K562 (cell line): Measurements from ENCODE around the gene LRCOL1. TPM values are rescaled to one million over a fixed set of nuclear protein-coding genes. Genes with fewer than 3 reads are reported as not detected.

ENCODE experiments used
- ATAC-seq: fragments of 200-7000 bp; cut with Tn5 transposase; 3 replicates; pipeline ENCODE4 v1.9.1; 2020; ENCODE audit warnings: moderate library complexity
- BruUV-seq: library from RNA; stranded (reverse); fragments of 400-500 nt; replicated peaks from 2 replicates; lab custom pipeline; 2021; lab: Mats Ljungman, UMichigan
- CTCF ChIA-PET: fragments of 300-600 bp; formaldehyde crosslinking; extraction: SDS; loops from one replicate; lab custom pipeline; 2021; ENCODE audit warnings: low intra/inter-chr PET ratio; lab: Yijun Ruan, JAX
- POLR2A ChIA-PET: fragments of 300-600, 350-650 bp; sonication (Branson Sonifier 250); formaldehyde crosslinking; extraction: SDS; loops from one replicate; lab custom pipeline; 2021; ENCODE audit warnings: antibody characterized with exemption, inconsistent platforms; lab: Yijun Ruan, JAX
- DNase-seq, 4 experiments: peaks; one replicate each; pipeline versions ENCODE4 v3.0.0 to v3.0.0-alpha.2; 2011 to 2018; ENCODE audit warnings: low spot score in 3 of 4, mixed read lengths in 3 of 4; ENCODE audit errors: extremely low read depth in 1 of 4
- FAIRE-seq: peaks from 2 replicates; lab custom pipeline; 2011; peaks lifted over from hg19 to GRCh38; lab: Jason Lieb, UNC
- H2AFZ ChIP-seq: 2 replicates; pipeline ENCODE4 v1.6.0; 2011; ENCODE audit warnings: low read depth, low read length, control low read depth, inconsistent platforms
- H3K27ac ChIP-seq: fragments of 200-600 bp; 3 replicates; pipeline ENCODE4 v1.8.0; 2011; ENCODE audit warnings: low read depth, mild to moderate bottlenecking, control low read depth, inconsistent platforms, low read length, moderate library complexity, mixed read lengths; ENCODE audit errors: extremely low read depth
- H3K27me3 ChIP-seq, 2 experiments: fragments of 300-600 bp in 1 of 2; 2 replicates in 1 of 2; 3 replicates in 1 of 2; pipeline versions ENCODE4 v1.6.0 to v1.8.0; 2011; ENCODE audit warnings: inconsistent platforms in 2 of 2, low read length in 2 of 2, mild to moderate bottlenecking in 1 of 2, mixed read lengths in 1 of 2, moderate library complexity in 1 of 2; ENCODE audit not compliant: control insufficient read depth in 2 of 2, insufficient read depth in 2 of 2
- H3K36me3 ChIP-seq: fragments of 300-600 bp; 3 replicates; pipeline ENCODE4 v1.8.0; 2011; ENCODE audit warnings: mild to moderate bottlenecking, low read length, inconsistent platforms; ENCODE audit not compliant: control insufficient read depth, insufficient read depth
- H3K4me1 ChIP-seq, 2 experiments: fragments of 200-600 bp in 1 of 2; replicated peaks in 1 of 2; 2 replicates in 1 of 2; 3 replicates in 1 of 2; pipeline versions ENCODE4 v1.5.1 to v1.8.0; 2011; ENCODE audit warnings: inconsistent platforms in 2 of 2, low read length in 2 of 2, mild to moderate bottlenecking in 1 of 2, mixed read lengths in 1 of 2, moderate library complexity in 1 of 2; ENCODE audit not compliant: control insufficient read depth in 2 of 2, insufficient read depth in 2 of 2
- H3K4me2 ChIP-seq: 2 replicates; pipeline ENCODE4 v1.6.1; 2011; ENCODE audit warnings: low read length, control low read depth, inconsistent platforms, mixed read lengths; ENCODE audit not compliant: insufficient read depth
- H3K4me3 ChIP-seq: fragments of 200-600 bp; sonication (generic), shearing (Covaris generic); 2 replicates; pipeline ENCODE4 v1.5.1; 2016; ENCODE audit warnings: control low read depth, inconsistent platforms
- H3K79me2 ChIP-seq: fragments of 200-600 bp; 3 replicates; pipeline ENCODE4 v1.8.0; 2011; ENCODE audit warnings: low read length, inconsistent platforms; ENCODE audit not compliant: control insufficient read depth, insufficient read depth
- H3K9ac ChIP-seq, 2 experiments: 2 replicates each; pipeline versions ENCODE4 v1.6.0 to v1.6.1; 2011; ENCODE audit warnings: low read depth in 2 of 2, low read length in 2 of 2, control low read depth in 1 of 2, inconsistent platforms in 1 of 2, mild to moderate bottlenecking in 1 of 2, mixed read lengths in 1 of 2; ENCODE audit not compliant: insufficient read depth in 1 of 2
- H3K9me1 ChIP-seq: one replicate; pipeline ENCODE4 v1.6.0; 2011; ENCODE audit warnings: inconsistent platforms, mild to moderate bottlenecking, low read length, moderate library complexity; ENCODE audit not compliant: control insufficient read depth, insufficient read depth
- H3K9me3 ChIP-seq: replicated peaks from 2 replicates; pipeline ENCODE4 v1.5.1; 2011; ENCODE audit warnings: low read depth, low read length, inconsistent platforms; ENCODE audit not compliant: control insufficient read depth, insufficient read depth
- H4K20me1 ChIP-seq: replicated peaks from 2 replicates; pipeline ENCODE4 v1.6.1; 2011; ENCODE audit warnings: low read length, inconsistent platforms, mixed read lengths; ENCODE audit not compliant: control insufficient read depth, insufficient read depth
- ATF6 ChIP-seq: sonication (generic); formaldehyde crosslinking; IDR thresholded peaks from 2 replicates; pipeline ENCODE4 v1.4.0; 2020; ENCODE audit warnings: mild to moderate bottlenecking, missing genetic modification reagents
- BCLAF1 ChIP-seq, 2 experiments: fragments of 450-650 bp in 1 of 2; IDR thresholded peaks; 2 replicates each; pipeline ENCODE4 v1.6.1; 2011 to 2017; ENCODE audit warnings: low read depth in 2 of 2, antibody characterized with exemption in 1 of 2, borderline replicate concordance in 1 of 2, low read length in 1 of 2, mild to moderate bottlenecking in 1 of 2, mixed read lengths in 1 of 2; ENCODE audit not compliant: control insufficient read depth in 1 of 2
- CHCHD3 ChIP-seq: fragments of 250-450 bp; sonication (Bioruptor Pico); IDR thresholded peaks from 2 replicates; pipeline ENCODE4 v2.1.2; 2022; ENCODE audit warnings: mild to moderate bottlenecking
- DNMT1 ChIP-seq: fragments of 450-650 bp; IDR thresholded peaks from 2 replicates; pipeline ENCODE4 v1.6.1; 2016; ENCODE audit warnings: antibody characterized with exemption, mild to moderate bottlenecking
- GATA2 ChIP-seq: sonication (generic); formaldehyde crosslinking; IDR thresholded peaks from 2 replicates; pipeline ENCODE4 v1.4.0; 2020; ENCODE audit warnings: mild to moderate bottlenecking, missing genetic modification reagents
- HDAC6 ChIP-seq: IDR thresholded peaks from 2 replicates; pipeline ENCODE4 v1.6.1; 2012; ENCODE audit warnings: low read depth, mild to moderate bottlenecking, control low read depth, inconsistent platforms, low read length, moderate library complexity
- KLF16 ChIP-seq: IDR thresholded peaks from 2 replicates; pipeline ENCODE4 v1.6.1; 2016; ENCODE audit warnings: antibody characterized with exemption
- MAX ChIP-seq: sonication (generic); formaldehyde crosslinking; IDR thresholded peaks from 2 replicates; pipeline ENCODE4 v1.9.0; 2022; ENCODE audit warnings: mild to moderate bottlenecking, missing genetic modification reagents
- NKRF ChIP-seq: fragments of 450-650 bp; IDR thresholded peaks from 2 replicates; pipeline ENCODE4 v1.6.1; 2016; ENCODE audit warnings: borderline replicate concordance
- PCBP1 ChIP-seq: fragments of 200-400 bp; formaldehyde crosslinking; IDR thresholded peaks from 2 replicates; pipeline ENCODE4 v1.6.1; 2018; ENCODE audit warnings: mild to moderate bottlenecking, low read depth, low read length; ENCODE audit not compliant: poor library complexity, severe bottlenecking
- SNRNP70 ChIP-seq: fragments of 200-400 bp; formaldehyde crosslinking; optimal IDR thresholded peaks from 2 replicates; pipeline ENCODE3; 2017; ENCODE audit warnings: low read depth, low read length
- ZNF551 ChIP-seq: fragments of 250-450 bp; sonication (Bioruptor Pico); IDR thresholded peaks from 2 replicates; pipeline ENCODE4 v1.5.0; 2021; ENCODE audit warnings: mild to moderate bottlenecking, moderate library complexity
- ZNF77 ChIP-seq: fragments of 250-450 bp; sonication (Bioruptor Pico); IDR thresholded peaks from 2 replicates; pipeline ENCODE4 v1.5.0; 2020
- WGBS: fragments of 100-300 bp; shearing (Covaris generic); methylation state at CpG from one replicate; pipeline ENCODE4 v1.1.6; 2016; ENCODE audit warnings: low coverage, mixed read lengths; ENCODE audit not compliant: insufficient coverage; ENCODE audit errors: missing lambda C conversion rate; 5-methylcytosine and 5-hydroxymethylcytosine counted together
- in situ Hi-C: fragments of 300-500 bp; cut with MboI; formaldehyde crosslinking; loops from 4 replicates; pipeline ENCODE4 v1.15.0; 2018; ENCODE audit warnings: inconsistent platforms, mixed read lengths
- intact Hi-C: fragments of 100-400 bp; cut with micrococcal nuclease; formaldehyde crosslinking; loops from 2 replicates; pipeline ENCODE4 v1.14.2; 2022
- polyA plus RNA-seq, 8 experiments: library from polyadenylated mRNA; depleted of rRNA in 4 of 8; stranded (reverse) in 5 of 8; unstranded in 3 of 8; fragments of >200 nt; fragmentation: Nextera tagmentation in 2 of 8; fragmentation: Illumina TruSeq in 1 of 8; extraction: Ambion mirVana in 2 of 8; extraction: Trizol in 1 of 8; gene quantifications; 2 replicates each; pipeline versions ENCODE4 v1.2.1 to v1.2.3, GENCODE V29; 2011 to 2014; ENCODE audit warnings: inconsistent platforms in 1 of 8, missing spikeins in 1 of 8
- total RNA-seq, 7 experiments: library from RNA; depleted of rRNA in 6 of 7; stranded (reverse); fragments of >200 nt in 6 of 7; fragmentation: Illumina TruSeq in 2 of 7; extraction: Trizol in 2 of 7; gene quantifications; 2 replicates each; pipeline versions ENCODE4 v1.2.1 to v1.2.3, GENCODE V29; 2011 to 2021; ENCODE audit warnings: low replicate concordance in 1 of 7

The LRCOL1 gene
- total and polyA plus RNA-seq, 9 of the 15 experiments (the other 6 are each of a cell fraction or from before 2014, with no cell fraction given) = not detected

GRCh38 chr12:132584429-132584828 lies 26.0 kb downstream of the LRCOL1 start (continued):
- no peak for TF ChIP-seq BCLAF1 (IDR thresholded peaks at IDR 0.05; ENCODE audit: borderline replicate concordance in 1 of 2, control insufficient read depth in 1 of 2, low read depth in 2 of 2, low read length in 1 of 2)

GRCh38 chr12:132583736-132584135 lies 26.6 kb downstream of the LRCOL1 start:
- H3K79me2 ChIP-seq = no peaks in the 10 kb centered on the region
- DNase-seq (no peak), ATAC-seq (no peak), FAIRE-seq (no peak)
- H3K4me1 ChIP-seq = peaks cover 0 to 14% of the 10 kb centered on the region in 2 experiments; a peak in 2 of 5 replicates
- no peak overlapping the region for H3K4me2 ChIP-seq
- no peak overlapping the region for H2AFZ ChIP-seq
- CTCF ChIA-PET = no interaction called here
- no peaks in the 10 kb centered on the region for H3K9me3 ChIP-seq
- intact Hi-C loops (no loop called here), in situ Hi-C loops (no loop called here)
- no peak overlapping the region for H3K9ac ChIP-seq
- no peaks in the 10 kb centered on the region for H3K9me1 ChIP-seq
- H3K4me3 ChIP-seq = no peak overlapping the region
- peaks cover 4% of the 10 kb centered on the region in 2 experiments; a peak in 3 of 5 replicates for H3K27me3 ChIP-seq
- H3K27ac ChIP-seq = no peak overlapping the region
- POLR2A ChIA-PET = no interaction called here
- H4K20me1 ChIP-seq = 0 out of 2 replicates have a peak, but pooled peaks cover 2% of the 10 kb centered on the region
- peaks cover 34% of the 10 kb centered on the region; the same call in 2 of the 3 replicates for H3K36me3 ChIP-seq
- BruUV-seq = TSS peak; percentile 50
- WGBS = 76% methylated on average over 13 of the region's 29 CpGs
- TF ChIP-seq ATF6 (CRISPR knock-in tag) = no peak
- TF ChIP-seq CHCHD3 (CRISPR knock-in tag) = no peak
- no peak for TF ChIP-seq ZNF77
- no peak for TF ChIP-seq GATA2 (CRISPR knock-in tag)
- TF ChIP-seq PCBP1 = no peak
- no peak for TF ChIP-seq DNMT1
- TF ChIP-seq NKRF = no peak
- no peak for TF ChIP-seq ZNF551 (CRISPR knock-in tag)
- TF ChIP-seq MAX (CRISPR knock-in tag) = no peak
- no peak for TF ChIP-seq SNRNP70
- TF ChIP-seq KLF16 = no peak
- no peak for TF ChIP-seq HDAC6
